GM10847 (cell line): ENCODE measurements around the gene KLHL13.

Experiments used
- POLR2A ChIP-seq: IDR thresholded peaks from 2 replicates; pipeline ENCODE4 v1.6.1; 2011; ENCODE audit not compliant: insufficient read length; ENCODE audit errors: extremely low read depth

Gene KLHL13

DNA sequence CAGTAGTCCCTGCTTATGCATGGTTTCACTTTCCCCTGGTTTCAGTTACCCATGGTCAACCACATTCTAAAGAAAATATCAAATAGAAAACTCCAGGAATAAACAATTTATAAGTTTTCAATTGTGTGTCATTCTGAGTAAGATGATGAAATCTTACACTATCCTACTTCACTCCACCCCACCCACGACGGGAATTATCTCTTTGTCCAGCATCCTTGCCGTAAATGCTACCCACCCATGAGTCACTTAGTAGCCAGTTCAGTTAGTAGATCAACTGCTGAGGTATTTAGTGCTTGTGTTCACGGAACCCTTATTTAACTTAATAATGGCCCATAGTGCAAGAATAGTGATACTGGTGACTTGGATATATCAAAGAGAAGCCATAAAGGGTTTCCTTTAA lies 91.4 kb downstream of the KLHL13 start:
- TF ChIP-seq POLR2A: no peak

DNA sequence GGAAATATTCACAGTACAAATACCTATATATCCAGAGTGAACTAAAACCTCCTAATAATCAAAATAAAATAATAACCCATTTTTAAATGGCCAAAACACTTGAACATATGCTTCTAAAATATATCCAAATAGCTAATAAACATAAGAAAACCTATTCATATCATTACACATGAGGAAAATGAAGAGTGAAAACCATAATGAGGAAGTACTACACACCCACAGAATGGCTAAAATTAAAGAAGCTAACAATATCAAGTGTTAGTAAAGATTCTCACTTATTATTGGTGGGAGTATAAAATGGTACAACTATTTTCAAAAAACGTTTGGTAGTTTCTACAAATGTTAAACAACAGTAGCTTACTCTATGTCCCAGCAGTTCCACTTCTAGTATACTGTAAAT lies 92.1 kb downstream of the KLHL13 start:
- TF ChIP-seq POLR2A: no peak

GRCh38 chrX:118022753-118023152 lies 93.9 kb downstream of the KLHL13 start:
- TF ChIP-seq POLR2A: no peak

- TF ChIP-seq POLR2A: no peak
These were observed 100.2 kb downstream of the KLHL13 start for GRCh38 chrX:118016422-118016821.

- no peak for TF ChIP-seq POLR2A
These were observed 116.1 kb downstream of the KLHL13 start for GRCh38 chrX:118000518-118000917.

- no peak for TF ChIP-seq POLR2A
These were observed 118.4 kb downstream of the KLHL13 start for GRCh38 chrX:117998171-117998570.

- TF ChIP-seq POLR2A: no peak
These were observed 119.6 kb downstream of the KLHL13 start for GRCh38 chrX:117996918-117997480.

DNA sequence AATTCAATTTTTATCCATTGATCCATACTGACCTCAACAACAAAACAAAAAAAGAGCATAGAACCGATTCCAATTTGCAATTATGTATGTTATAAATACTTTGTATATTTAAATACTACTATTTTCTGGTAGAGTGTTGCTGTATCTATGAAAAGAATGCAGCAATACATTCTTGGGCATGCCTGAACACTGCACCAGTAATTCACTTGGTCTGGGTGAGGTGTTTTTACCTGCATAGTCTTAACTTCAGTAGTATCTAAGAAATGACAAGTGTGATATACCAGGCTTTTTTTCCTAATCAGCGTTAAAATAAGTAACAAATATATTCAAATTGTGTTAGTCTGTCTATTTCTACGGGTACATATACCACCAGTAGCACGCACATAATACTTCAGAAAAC lies 120.2 kb downstream of the KLHL13 start:
- no peak for TF ChIP-seq POLR2A

DNA sequence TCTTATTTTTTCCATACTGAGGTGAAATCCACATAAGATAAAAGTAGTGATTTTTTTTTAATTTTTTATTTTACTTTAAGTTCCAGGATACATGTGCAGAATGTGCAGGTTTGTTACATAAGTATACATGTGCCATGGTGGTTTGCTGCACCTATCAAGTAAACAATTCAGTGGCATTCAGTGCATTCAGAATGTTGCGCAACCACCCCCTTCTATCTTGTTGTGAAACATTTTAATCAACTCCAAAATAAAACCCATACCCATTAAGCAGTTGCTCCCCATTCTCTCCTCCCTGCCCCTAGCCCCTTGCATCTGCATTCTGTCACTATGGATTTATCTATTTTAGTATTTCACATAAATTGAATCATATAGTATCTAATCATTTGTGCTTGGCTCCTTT lies 121.2 kb downstream of the KLHL13 start:
- TF ChIP-seq POLR2A: no peak

DNA sequence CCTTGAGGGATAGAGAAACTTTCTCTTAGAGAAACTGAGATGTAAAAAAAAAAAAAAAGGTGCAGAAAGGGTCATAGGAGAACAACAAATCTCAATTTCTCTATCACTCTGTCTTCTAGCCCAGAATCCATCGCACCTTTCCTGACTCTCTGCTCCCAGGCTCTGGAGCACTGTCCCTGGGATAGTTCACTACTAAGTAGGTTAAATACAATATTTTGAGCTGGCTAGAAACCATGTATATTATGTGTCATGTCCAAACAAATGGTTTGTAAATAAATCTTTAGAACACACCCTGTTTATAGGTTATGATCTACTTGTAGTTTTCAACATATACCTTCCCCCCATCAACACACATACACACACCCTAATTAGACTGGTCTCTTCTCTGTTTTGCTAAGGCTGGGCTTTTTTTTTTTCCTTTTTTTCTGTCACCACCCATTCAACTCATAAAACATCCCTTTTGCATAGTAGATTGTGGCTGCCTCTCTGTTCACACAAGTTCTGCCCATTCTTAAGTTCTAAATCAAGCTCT lies 124.4 kb downstream of the KLHL13 start:
- no peak for TF ChIP-seq POLR2A

- TF ChIP-seq POLR2A: no peak
These were observed 126.2 kb downstream of the KLHL13 start for GRCh38 chrX:117990438-117990837.

GRCh38 chrX:117989512-117989911 lies 127.1 kb downstream of the KLHL13 start:
- TF ChIP-seq POLR2A: no peak

- TF ChIP-seq POLR2A: no peak
These were observed 129.2 kb downstream of the KLHL13 start for GRCh38 chrX:117987373-117987772.

- no peak for TF ChIP-seq POLR2A
These were observed 131.4 kb downstream of the KLHL13 start for GRCh38 chrX:117985241-117985640.

DNA sequence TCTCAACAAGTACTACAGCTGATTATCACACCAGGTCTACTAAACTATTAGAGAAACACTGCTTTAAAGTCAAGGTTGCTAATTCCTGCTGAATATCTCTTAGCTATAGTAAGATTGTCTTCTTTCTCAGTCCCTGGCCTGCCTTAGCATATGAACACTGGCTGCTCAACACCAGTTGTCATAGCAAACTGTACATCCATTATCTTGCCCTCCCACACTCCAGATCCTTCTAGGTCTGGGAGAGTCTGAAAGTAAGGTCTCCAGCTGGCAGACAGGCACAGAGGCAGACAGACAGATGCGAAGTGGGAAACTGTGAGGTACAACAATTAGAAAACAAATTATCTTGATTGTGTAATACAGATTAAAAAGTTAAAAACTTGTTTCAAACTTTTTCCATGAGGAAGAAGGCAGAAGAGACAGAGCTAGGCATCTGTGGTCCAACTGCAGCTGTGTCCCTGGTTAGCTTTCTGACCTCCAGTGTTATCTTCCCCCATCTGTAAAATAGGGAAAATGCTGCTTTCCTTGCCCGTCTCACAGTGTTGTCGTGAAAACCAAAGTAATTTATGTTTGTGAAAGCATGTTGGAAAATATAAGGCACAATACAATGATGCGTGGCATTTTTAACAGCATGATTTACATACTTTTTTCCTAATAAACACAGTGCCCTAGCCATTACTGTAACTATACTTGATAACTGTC lies 133.8 kb downstream of the KLHL13 start:
- no peak for TF ChIP-seq POLR2A

GRCh38 chrX:117978402-117978801 lies 138.2 kb downstream of the KLHL13 start:
- TF ChIP-seq POLR2A: no peak

DNA sequence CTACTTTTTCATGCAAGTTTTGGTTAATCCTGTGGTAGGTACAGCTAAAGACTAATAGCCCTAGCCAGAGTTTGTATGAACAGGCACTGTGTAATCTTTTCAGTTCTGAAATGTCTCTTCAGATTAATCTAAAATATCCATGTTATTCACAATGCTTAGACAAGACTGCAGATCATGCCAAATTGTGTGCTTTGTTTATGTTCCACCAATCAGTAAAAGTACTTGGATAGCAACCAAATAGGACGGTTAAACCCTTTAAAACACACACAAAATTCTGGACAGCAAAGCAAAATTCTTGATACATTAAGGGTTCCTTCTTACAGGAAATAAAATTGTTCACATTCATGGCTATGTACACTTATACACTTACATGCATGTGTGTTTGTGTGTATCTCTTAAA lies 139.1 kb downstream of the KLHL13 start:
- no peak for TF ChIP-seq POLR2A

GRCh38 chrX:117973110-117973807 lies 143.4 kb downstream of the KLHL13 start:
- no peak for TF ChIP-seq POLR2A
